ENCODE results near the gene CLMP.

Gene CLMP

DNA sequence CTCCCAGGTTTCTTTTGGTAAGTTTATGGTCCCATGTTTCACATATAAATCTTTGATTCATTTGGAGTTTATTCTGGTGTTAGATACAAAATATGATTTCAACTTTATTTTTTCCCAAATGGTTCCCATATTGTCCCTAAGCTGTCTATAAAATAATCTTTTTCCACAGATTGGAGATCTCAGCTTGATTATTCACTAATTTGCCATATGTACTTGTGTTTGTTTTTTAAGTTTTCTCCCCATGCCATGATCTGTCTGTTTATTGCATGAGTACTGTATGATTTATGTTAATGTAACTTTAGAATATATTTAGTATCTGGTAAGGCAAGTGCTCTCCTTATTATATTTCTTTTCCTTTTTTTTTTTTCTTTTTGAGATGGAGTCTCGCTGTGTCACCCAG lies 19.9 kb upstream of the CLMP start (continued):
- TF ChIP-seq SCRT2 (tag by site-specific recombination; IDR thresholded peaks at IDR 0.05) (no peak), ZNF133 (tag by site-specific recombination; IDR thresholded peaks at IDR 0.05) (no peak), ZBTB21 (tag by site-specific recombination; IDR thresholded peaks at IDR 0.05) (no peak), SCRT1 (tag by site-specific recombination; IDR thresholded peaks at IDR 0.05; ENCODE audit: borderline replicate concordance) (no peak), KLF9 (tag by site-specific recombination; IDR thresholded peaks at IDR 0.05; ENCODE audit: low read depth) (no peak)

GRCh38 chr11:123214396-123214795 lies 19.3 kb upstream of the CLMP start:
- no peaks in the 10 kb centered on the region for H3K36me3 ChIP-seq (ENCODE audit: control insufficient read depth in 2 of 2, insufficient read depth in 1 of 2, low read length in 2 of 2)
- H3K9me3 ChIP-seq (ENCODE audit: control insufficient read depth, insufficient read depth, low read depth, low read length), result no peaks in the 10 kb centered on the region
- peaks cover 4% of the 10 kb centered on the region for H3K4me1 ChIP-seq (ENCODE audit: control insufficient read depth, insufficient read depth, low read length)
- no peak overlapping the region for H3K4me3 ChIP-seq (ENCODE audit: low read depth, low read length)
- TF ChIP-seq, protein P1, sequence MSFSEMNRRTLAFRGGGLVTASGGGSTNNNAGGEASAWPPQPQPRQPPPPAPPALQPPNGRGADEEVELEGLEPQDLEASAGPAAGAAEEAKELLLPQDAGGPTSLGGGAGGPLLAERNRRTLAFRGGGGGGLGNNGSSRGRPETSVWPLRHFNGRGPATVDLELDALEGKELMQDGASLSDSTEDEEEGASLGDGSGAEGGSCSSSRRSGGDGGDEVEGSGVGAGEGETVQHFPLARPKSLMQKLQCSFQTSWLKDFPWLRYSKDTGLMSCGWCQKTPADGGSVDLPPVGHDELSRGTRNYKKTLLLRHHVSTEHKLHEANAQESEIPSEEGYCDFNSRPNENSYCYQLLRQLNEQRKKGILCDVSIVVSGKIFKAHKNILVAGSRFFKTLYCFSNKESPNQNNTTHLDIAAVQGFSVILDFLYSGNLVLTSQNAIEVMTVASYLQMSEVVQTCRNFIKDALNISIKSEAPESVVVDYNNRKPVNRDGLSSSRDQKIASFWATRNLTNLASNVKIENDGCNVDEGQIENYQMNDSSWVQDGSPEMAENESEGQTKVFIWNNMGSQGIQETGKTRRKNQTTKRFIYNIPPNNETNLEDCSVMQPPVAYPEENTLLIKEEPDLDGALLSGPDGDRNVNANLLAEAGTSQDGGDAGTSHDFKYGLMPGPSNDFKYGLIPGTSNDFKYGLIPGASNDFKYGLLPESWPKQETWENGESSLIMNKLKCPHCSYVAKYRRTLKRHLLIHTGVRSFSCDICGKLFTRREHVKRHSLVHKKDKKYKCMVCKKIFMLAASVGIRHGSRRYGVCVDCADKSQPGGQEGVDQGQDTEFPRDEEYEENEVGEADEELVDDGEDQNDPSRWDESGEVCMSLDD (tag by site-specific recombination; IDR thresholded peaks at IDR 0.05), result no peak
- TF ChIP-seq, protein P2, sequence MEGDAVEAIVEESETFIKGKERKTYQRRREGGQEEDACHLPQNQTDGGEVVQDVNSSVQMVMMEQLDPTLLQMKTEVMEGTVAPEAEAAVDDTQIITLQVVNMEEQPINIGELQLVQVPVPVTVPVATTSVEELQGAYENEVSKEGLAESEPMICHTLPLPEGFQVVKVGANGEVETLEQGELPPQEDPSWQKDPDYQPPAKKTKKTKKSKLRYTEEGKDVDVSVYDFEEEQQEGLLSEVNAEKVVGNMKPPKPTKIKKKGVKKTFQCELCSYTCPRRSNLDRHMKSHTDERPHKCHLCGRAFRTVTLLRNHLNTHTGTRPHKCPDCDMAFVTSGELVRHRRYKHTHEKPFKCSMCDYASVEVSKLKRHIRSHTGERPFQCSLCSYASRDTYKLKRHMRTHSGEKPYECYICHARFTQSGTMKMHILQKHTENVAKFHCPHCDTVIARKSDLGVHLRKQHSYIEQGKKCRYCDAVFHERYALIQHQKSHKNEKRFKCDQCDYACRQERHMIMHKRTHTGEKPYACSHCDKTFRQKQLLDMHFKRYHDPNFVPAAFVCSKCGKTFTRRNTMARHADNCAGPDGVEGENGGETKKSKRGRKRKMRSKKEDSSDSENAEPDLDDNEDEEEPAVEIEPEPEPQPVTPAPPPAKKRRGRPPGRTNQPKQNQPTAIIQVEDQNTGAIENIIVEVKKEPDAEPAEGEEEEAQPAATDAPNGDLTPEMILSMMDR (tag by site-specific recombination; IDR thresholded peaks at IDR 0.05), result no peak
- TF ChIP-seq HOXA7 (CRISPR knock-in tag; IDR thresholded peaks at IDR 0.05; ENCODE audit: borderline replicate concordance) (no peak), GLI4 (tag by site-specific recombination; IDR thresholded peaks at IDR 0.05) (no peak), ZBTB11 (tag by site-specific recombination; conservative IDR thresholded peaks at IDR 0.05; ENCODE audit: low read depth) (no peak), ZNF350 (tag by site-specific recombination; IDR thresholded peaks at IDR 0.05) (no peak), ZNF18 (tag by site-specific recombination; IDR thresholded peaks at IDR 0.05) (no peak), ZNF423 (tag by site-specific recombination; IDR thresholded peaks at IDR 0.05) (no peak), BCL11B (tag by site-specific recombination; IDR thresholded peaks at IDR 0.05; ENCODE audit: low read depth) (no peak), MYNN (tag by site-specific recombination; IDR thresholded peaks at IDR 0.05; ENCODE audit: borderline replicate concordance) (no peak), ZBTB48 (tag by site-specific recombination; IDR thresholded peaks at IDR 0.05) (no peak), YY2 (tag by site-specific recombination; IDR thresholded peaks at IDR 0.05) (no peak), ZBTB44 (tag by site-specific recombination; IDR thresholded peaks at IDR 0.05) (no peak), ZNF658 (tag by site-specific recombination; IDR thresholded peaks at IDR 0.05) (no peak), ZNF184 (tag by site-specific recombination; IDR thresholded peaks at IDR 0.05) (no peak), OVOL3 (tag by site-specific recombination; IDR thresholded peaks at IDR 0.05) (no peak)
- TF ChIP-seq, protein P3, sequence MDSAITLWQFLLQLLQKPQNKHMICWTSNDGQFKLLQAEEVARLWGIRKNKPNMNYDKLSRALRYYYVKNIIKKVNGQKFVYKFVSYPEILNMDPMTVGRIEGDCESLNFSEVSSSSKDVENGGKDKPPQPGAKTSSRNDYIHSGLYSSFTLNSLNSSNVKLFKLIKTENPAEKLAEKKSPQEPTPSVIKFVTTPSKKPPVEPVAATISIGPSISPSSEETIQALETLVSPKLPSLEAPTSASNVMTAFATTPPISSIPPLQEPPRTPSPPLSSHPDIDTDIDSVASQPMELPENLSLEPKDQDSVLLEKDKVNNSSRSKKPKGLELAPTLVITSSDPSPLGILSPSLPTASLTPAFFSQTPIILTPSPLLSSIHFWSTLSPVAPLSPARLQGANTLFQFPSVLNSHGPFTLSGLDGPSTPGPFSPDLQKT (IDR thresholded peaks at IDR 0.05; ENCODE audit: borderline replicate concordance, low read depth, low read length), result no peak
- TF ChIP-seq, protein P4, sequence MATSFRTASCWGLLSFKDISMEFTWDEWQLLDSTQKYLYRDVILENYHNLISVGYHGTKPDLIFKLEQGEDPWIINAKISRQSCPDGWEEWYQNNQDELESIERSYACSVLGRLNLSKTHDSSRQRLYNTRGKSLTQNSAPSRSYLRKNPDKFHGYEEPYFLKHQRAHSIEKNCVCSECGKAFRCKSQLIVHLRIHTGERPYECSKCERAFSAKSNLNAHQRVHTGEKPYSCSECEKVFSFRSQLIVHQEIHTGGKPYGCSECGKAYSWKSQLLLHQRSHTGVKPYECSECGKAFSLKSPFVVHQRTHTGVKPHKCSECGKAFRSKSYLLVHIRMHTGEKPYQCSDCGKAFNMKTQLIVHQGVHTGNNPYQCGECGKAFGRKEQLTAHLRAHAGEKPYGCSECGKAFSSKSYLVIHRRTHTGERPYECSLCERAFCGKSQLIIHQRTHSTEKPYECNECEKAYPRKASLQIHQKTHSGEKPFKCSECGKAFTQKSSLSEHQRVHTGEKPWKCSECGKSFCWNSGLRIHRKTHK (tag by site-specific recombination; IDR thresholded peaks at IDR 0.05), result no peak
- POLR2A ChIA-PET, result no interaction called here
- CTCF ChIA-PET, result no interaction called here
- H3K27ac ChIP-seq (ENCODE audit: extremely low read depth, low read depth, low read length), result no peak overlapping the region
